GM21367 (cell line): ENCODE results near the gene ADGRV1.
"Not testable (repeated sequence)": the region's sequence is repeated elsewhere in the genome, so short reads cannot be mapped to it uniquely, and the experiment has no call there.

Experiments used
- ATAC-seq: cut with Tn5 transposase; IDR thresholded peaks from one replicate; pipeline ENCODE4 v1.9.1; 2021; ENCODE audit not compliant: unreplicated experiment

The ADGRV1 gene

DNA sequence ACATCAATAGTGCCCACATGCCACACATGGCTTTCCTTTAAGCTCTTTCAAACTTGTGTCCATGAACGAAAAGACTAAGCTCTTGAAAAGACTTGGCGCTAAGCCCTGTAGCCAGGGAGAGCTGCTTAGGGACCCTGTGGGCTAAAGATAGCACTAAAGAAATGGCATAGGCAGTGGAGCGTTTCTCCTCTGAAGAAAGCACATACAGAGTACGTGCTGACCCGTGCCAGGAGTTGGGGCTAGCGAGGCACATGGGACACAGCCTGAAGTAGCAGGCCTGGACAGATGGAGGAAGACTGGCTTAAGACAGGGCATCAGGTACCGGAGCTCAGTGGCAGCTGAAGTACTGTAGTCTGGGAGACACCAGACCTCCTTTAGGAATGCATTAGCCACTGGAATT, 39.7 kb downstream of the ADGRV1 start:
- no peak for ATAC-seq

DNA sequence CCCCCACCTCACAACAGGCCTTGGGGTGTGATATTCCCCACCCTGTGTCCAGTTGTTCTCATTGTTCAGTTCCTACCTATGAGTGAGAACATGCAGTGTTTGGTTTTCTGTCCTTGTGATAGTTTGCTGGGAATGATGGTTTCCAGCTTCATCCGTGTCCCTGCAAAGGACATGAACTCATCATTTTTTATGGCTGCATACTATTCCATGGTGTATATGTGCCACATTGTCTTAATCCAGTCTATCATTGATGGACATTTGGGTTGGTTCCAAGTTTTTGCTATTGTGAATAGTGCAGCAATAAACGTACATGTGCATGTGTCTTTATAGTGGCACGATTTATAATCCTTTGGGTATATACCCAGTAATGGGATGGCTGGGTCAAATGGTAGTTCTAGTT, 41.7 kb downstream of the ADGRV1 start:
- ATAC-seq = not testable (repeated sequence)

DNA sequence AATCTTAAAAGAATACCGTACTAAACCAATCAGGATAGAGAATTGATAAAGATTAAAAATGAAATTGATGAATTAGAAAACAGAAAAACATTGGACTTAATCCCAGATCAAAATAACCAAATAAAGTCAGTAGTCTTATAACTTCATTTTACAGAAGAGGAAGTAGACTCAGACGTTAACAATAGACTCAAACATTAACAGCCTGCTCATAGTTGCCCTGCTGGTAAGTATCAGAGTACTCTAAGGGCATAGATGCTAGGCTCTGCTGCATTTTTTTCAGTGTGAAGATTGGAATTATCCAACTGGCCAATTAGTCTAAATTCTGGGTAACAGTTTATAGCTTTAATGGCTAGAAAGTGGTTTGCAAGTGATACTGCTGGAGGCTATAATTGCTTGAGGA, 42.9 kb downstream of the ADGRV1 start:
- no peak for ATAC-seq

DNA sequence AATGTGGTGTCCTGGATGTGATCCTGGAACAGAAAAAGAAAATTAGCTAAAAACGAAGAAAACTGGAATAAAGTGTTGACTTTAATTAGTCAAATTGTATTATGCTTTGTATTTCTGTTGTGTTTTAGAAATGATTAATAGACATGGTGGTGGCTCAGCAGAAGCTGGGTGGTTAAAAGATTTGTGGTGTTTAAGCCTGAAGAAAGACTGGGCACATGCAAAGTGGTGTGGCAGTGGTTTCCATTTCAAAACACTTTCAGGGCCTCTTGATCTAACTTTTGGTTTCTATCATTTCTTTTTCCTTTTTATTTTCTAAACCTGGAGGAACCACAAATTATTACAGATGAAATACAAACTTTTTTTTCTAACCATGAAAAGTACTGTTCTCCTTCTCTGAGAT, 44.1 kb downstream of the ADGRV1 start:
- ATAC-seq = peak; percentile 56

DNA sequence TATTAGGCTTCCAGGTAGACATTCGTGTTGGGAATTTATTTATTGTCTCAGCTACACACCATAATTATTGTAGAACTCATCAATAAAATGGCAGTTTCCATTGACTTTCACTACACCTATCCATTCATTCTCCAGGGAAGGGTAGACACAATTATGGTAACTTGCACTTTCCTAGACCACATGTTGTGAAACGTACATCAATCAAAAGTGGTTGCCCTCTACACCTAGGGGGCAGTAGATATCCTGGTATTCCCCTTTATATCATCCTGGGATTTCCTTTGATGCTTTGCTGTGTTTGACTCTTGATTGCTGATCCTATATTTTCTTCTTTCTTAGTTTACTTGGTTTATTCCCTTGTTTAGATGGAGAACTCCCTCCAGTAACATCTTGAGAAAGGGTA, 47.9 kb downstream of the ADGRV1 start:
- no peak for ATAC-seq

DNA sequence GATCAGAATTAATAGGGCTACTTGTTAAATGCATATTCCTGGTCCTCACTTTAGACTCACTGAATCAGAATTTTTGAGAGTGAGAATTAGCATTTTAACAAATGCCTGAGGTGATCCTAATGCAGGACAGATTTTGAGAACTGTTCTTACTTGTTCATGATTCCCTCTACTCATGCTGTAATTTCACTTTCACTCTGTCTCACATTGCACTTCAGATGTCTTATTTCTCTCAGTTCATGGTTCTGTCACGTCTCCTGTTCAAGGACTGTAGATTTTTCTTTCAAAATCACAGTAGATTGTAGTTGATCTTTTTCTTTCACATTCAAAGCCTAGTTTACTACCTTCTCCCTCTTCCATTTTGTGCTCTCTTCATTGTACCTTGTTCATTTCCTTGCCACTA, 54.3 kb downstream of the ADGRV1 start:
- peak; percentile 98 for ATAC-seq

DNA sequence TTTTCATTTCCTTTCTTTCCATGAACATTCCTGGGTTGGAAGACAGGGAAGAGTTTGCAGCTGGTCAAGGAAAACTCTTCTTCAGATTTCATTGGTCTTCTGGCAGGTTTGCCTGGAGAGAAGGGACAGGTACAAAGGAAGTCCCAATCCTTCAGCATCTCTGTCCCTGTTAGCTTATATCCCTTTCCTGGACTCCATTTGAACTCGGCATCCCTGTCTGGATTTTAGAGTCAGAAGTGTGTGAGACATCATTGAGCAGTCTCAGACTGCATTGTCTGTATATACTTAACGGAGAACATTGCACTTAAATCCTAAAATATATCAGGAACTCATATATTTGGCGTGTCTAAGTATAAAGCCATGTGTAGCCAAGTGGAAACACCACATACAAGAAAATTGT, 54.9 kb downstream of the ADGRV1 start:
- ATAC-seq = no peak

DNA sequence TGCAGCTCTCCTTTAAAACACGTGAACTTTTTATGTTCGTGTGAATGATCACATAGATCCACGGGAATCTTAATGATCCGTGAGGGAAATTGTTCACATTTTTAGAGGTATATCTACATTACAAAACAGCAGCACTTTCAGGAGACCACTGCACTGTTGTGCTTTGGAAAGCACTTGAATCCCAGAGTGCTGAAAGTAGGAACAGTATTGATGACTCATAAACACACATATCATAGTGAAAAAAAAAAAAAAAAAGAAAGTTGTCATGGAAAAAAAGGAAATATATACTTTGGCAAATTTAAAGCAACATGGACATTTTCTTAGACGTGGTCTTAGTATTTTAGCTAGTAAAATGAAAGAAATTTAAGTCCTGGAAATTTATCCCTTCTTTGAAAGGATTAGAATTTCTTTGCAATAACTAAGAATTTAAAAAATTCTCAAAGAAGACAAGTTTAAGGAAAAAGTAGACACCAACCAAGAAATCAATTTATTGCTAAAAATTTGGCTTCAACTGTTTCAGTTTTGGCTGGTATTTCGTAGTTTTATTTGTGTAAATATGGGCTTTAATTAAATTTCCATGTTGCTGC, 55.4 kb downstream of the ADGRV1 start:
- ATAC-seq = no peak

DNA sequence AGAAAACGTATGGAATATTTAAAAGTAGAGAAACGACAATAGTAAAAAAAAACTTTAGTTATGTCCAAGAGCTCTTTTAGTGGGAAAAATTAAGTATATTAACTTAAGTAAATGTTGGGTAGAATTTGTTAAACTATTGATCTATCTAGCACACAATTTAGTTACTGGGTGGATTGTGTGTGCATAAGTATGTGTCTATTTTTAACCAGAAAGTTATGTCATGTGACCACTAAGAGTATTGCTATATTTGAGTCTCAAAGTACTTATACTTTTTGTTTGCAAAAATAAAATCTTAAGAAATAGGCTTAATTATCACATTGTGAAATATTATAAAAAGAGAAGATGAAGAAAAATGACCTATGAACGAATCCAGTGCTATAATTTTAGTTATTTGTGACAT, 56.8 kb downstream of the ADGRV1 start:
- no peak for ATAC-seq

DNA sequence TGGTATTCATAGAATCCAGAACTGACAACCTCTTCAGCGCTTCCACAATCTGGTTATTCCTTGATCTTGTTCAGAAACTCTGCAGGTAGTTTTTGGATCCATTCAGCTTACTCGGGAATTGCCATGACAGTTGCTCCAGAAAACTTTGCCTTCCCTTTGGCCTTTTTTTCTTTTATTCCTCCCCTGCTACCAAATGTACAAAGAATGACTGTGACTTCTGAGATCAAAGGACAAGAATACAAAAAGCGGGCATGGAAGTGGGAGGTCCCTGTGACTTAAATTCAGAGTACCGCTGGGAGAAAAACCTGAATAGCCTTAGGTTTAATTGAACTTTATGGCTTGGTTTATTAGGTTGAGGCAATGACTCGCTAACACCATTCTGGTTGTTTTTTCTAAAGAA, 59.5 kb downstream of the ADGRV1 start:
- ATAC-seq = no peak

DNA sequence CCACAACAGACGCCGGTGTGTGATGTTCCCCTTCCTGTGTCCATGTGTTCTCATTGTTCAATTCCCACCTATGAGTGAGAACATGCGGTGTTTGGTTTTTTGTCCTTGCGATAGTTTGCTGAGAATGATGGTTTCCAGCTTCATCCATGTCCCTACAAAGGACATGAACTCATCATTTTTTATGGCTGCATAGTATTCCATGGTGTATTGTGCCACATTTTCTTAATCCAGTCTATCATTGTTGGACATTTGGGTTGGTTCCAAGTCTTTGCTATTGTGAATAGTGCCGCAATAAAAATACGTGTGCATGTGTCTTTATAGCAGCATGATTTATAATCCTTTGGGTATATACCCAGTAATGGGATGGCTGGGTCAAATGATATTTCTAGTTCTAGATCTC, 61.2 kb downstream of the ADGRV1 start:
- not testable (repeated sequence) for ATAC-seq

DNA sequence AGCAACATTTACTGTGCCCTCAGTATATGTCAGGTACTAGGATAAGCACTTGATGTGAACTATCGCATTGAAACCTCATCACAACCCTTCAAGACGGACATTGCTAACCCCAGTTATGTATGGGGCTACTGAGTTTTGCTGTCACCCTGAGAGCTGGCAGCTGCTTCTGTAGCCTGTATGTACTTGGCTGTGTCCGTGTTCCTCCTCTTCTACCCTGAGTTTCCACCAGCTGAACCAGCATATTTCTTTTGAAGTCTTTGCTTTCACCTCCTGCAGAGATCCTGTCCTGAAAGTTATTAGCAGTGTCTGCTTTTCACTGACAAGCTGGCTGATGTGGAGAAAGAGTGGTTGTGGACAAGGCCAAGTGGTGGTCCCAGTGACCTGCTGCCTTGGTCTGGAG, 63.3 kb downstream of the ADGRV1 start:
- no peak for ATAC-seq

DNA sequence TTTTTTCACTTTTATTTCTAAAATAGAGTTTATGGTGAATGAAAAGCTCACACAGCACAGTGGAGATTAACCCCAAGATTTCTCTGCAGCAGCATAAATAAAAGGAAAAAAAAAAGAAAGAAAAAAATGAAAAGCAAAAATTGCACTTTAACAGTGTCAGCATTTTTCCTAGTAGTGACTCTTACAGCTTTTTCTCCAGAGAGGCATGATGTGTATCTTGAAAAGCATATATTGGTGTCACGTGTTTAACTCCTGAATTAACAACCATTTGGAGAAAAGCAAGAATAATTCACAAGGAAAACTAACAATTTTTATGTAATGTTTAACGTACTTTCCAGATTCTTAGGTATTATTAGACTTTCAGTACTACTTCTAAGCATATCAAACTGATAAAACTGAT, 67.9 kb downstream of the ADGRV1 start:
- no peak for ATAC-seq

DNA sequence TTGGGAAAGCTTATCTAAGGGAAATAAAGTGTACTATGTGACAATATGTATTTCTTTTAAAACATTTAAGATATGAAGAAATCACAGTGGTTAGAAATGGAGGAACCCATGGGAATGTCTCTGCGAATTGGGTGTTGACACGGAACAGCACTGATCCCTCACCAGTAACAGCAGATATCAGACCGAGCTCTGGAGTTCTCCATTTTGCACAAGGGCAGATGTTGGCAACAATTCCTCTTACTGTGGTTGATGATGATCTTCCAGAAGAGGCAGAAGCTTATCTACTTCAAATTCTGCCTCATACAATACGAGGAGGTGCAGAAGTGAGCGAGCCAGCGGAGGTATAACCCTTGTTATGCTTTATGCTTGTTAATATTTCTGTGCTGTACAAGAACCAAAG, 69.9 kb downstream of the ADGRV1 start:
- no peak for ATAC-seq

DNA sequence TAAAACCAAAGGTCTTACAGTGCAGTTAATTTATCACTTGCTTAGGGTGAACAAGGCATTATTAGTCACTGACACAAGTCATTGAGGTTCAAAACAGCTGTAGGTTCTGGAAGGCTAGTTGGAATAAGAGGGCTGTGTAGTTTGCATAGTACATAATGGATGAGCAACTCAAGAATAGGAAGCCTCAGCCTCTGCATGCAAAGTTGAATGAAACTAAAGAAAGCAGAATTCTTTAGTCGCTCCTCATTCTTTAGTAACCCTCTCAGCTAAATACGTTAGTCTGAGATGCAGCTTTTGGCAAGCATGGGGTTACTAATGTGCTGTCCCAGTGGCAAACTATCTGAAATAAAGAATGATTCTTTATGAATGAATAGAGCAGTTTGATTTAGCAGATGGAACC, 74.2 kb downstream of the ADGRV1 start:
- ATAC-seq = no peak

DNA sequence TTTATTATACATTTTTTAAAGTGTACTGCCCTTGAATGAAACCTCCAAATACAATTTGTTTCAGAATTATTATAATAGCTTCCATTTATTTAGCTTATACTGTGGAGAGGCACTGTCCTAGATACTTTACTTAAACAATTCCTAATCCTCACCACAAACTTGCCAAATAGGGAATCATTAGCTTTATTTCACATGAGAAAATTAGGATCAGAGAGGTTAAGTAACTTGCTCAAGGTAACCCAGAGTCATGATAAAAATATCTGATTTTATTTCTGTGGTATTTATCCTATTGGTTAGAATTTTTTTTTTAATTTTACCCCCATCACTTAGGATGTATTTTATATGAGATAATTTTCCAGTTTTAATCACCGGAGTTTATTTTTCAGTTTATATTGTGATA, 78.4 kb downstream of the ADGRV1 start:
- no peak for ATAC-seq

DNA sequence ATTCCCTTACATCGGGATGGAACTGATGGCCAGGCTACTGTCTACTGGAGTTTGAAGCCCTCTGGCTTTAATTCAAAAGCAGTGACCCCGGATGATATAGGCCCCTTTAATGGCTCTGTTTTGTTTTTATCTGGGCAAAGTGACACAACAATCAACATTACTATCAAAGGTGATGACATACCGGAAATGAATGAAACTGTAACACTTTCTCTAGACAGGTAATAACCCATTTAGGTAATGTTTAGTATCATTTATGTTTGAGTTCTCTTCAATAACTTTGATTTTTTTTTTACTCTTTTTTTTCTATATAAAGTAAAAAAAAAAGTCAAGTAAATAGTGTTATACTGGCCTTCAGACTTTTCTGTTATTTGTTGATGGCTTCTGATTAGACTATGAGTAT, 79.1 kb downstream of the ADGRV1 start:
- no peak for ATAC-seq

DNA sequence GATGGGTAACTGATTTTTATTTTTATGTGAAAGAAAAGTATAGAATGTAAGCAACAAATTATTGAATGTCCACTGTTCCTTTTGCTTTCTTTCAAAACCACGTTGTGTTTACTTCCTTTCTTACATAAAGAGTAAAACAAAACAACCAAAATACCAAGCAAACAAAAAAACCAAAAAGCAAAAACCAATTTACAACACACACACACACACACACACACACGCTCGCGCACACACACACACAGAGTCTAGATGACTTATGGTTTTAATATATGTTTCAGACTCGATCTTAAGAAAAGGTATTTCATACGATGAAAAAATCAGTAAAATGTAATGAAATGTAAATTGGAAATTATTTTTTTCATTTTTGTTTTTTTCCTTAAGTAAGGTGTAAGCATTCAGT, 80.3 kb downstream of the ADGRV1 start:
- no peak for ATAC-seq

DNA sequence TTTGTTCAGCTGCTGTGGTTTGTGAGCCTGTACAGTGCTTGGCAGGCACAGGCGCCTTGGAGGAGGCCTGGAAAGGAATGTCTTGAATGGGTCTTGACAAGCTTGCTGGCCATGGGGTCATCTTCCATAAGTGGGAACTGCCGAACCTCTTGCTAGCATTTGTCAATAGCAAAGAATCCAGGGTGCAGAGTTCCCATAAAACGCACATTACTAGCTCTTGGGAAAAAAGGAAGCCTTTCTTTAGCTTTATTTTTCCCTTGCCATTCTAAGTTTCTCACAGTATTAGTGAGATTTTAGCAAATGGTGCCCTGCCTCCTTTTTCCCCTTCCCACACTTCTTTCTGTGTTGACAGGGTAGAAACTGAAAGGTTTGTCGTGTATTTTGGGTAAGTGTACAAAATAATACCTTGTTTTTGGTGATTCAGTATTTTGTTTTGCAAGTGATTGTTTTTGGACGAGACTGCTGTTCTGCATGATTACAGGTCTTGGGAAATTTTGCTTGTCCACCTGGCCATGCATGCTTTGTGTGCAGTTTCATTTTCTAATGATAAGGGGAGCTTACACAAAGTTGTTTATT, 82.0 kb downstream of the ADGRV1 start:
- peak; percentile 47 for ATAC-seq

DNA sequence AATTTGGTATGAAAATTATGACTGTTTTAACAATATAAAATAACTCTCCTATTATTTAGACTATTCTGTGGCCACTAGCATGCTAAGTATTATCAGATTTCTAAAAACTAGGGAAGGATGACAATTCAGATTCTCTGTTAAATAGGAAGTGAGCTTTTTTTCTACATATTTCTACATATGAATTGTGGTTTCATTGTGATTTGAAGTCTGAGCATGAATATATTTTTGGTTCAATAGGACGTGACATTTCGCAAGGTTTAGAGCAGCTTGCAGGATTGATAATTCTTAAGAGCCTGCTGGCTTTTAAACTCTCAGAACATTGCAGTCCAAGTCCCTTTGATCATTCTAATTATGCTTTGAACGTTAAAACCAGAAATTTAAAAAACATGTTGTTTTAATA, 82.9 kb downstream of the ADGRV1 start:
- no peak for ATAC-seq

DNA sequence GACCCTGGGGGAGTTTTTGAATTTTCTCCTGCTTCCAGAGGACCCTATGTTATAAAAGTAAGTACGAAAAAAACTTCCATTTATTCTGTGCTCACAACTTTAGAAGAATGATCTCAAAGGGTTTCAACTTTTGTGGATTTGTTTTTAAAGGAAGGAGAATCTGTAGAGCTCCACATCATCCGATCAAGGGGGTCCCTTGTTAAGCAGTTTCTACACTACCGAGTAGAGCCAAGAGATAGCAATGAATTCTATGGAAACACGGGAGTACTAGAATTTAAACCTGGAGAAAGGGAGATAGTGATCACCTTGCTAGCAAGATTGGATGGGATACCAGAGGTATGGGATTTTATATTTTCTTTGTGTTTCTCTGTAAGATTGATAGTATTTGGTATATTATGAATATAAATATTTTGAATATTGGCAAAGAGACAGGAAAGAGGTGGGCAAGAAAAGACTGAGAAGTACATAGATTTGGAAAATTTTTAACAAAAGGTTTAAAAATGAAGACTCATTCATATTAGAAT, 84.2 kb downstream of the ADGRV1 start:
- no peak for ATAC-seq

DNA sequence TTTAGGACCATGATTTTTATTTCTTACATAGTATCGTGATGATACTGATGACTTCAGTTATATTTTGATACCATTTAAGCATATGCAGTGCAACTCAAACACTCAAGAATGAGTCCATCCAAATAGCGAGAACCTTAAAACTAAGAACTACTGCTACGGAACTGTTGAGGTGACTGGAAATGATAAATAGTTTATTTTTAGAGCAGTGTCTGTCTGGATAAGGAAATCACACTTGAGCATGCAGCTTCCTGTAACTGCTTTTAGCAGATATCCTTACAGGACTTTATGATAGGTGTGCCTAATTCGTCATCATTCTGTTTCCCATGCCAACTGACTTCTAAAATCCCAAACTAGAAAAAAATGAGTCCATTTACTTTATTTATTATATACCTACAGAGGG, 85.5 kb downstream of the ADGRV1 start:
- no peak for ATAC-seq

DNA sequence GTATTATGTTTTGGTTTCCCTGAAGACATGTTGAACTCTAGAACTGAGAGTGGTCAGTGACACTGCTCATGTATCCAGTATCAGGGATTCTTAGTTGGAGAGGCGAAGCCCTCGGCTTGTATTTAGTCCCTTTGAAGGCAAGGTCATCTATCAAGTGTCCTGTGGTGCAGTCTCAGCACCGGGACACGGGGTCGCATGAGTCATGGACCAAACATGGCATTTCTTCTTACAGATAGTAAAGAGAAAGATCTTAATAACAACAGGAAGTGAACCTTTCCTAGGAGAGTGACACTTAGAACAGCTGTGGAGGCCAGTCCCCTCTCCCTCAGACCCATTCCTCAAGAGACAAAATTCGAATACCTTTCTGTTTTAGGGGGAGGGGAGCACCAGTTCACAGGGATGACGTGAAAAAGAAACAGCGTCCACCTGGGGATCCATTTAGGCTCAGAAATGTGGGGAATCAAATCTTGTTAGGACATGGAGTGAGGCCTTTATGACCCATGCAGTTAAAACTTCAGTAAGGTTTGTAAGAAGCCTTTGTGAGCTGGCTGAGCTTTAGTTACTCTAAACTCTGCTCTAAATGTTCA, 86.5 kb downstream of the ADGRV1 start:
- ATAC-seq = no peak
